A549 (cell line): ENCODE results near the gene CHD1L. TPM values are rescaled to one million over a fixed set of nuclear protein-coding genes. Genes with fewer than 3 reads are reported as not detected.

Source experiments
- ATAC-seq, 2 experiments: fragments of 200-7000 bp in 1 of 2; fragments of >200 bp in 1 of 2; cut with Nextera tagmentation in 1 of 2; cut with Tn5 transposase in 1 of 2; 3 replicates each; pipeline versions ENCODE4 v1.8.0 to v1.9.1; 2018 to 2020; ENCODE audit warnings: mild to moderate bottlenecking in 1 of 2, moderate library complexity in 1 of 2
- CTCF ChIA-PET: fragments of 300-600 bp; sonication (Branson Sonifier 250); formaldehyde crosslinking; extraction: SDS; loops from one replicate; lab custom pipeline; 2021; ENCODE audit warnings: antibody characterized with exemption, inconsistent platforms; lab: Yijun Ruan, JAX
- POLR2A ChIA-PET: fragments of 350-600 bp; formaldehyde crosslinking; extraction: SDS; loops from one replicate; lab custom pipeline; 2021; ENCODE audit warnings: antibody characterized with exemption, inconsistent platforms; lab: Yijun Ruan, JAX
- DNase-seq, 2 experiments: peaks; one replicate each; pipeline versions ENCODE4 v3.0.0 to v3.0.0-alpha.2; 2011 to 2016; ENCODE audit warnings: low read depth in 1 of 2, low spot score in 1 of 2
- FAIRE-seq: peaks from 2 replicates; lab custom pipeline; 2011; peaks lifted over from hg19 to GRCh38; lab: Jason Lieb, UNC
- H3K27ac ChIP-seq, 2 experiments: fragments of >200 bp; sonication (Bioruptor Twin); formaldehyde crosslinking; 3 replicates each; pipeline ENCODE4 v1.5.1; 2016 to 2017
- H3K4me1 ChIP-seq: fragments of >200 bp; sonication (Bioruptor Twin); formaldehyde crosslinking; 3 replicates; pipeline ENCODE4 v1.6.1; 2016
- H3K4me2 ChIP-seq: fragments of >200 bp; sonication (Bioruptor Twin); formaldehyde crosslinking; 3 replicates; pipeline ENCODE4 v1.6.1; 2016
- H3K4me3 ChIP-seq: fragments of >200 bp; sonication (Bioruptor Twin); formaldehyde crosslinking; 3 replicates; pipeline ENCODE4 v1.5.1; 2016
- H3K9me3 ChIP-seq: fragments of >200 bp; sonication (Bioruptor Twin); formaldehyde crosslinking; 3 replicates; pipeline ENCODE4 v1.6.1; 2016
- EHMT2 ChIP-seq: fragments of 200-600 bp; sonication (generic); IDR thresholded peaks from 2 replicates; pipeline ENCODE4 v1.6.1; 2016; ENCODE audit warnings: antibody characterized with exemption, low read depth, mild to moderate bottlenecking, moderate library complexity
- ESRRA ChIP-seq: fragments of 150-350 bp; IDR thresholded peaks from 2 replicates; pipeline ENCODE4 v1.6.1; 2014; ENCODE audit warnings: mild to moderate bottlenecking, low read length, borderline replicate concordance
- GATA3 ChIP-seq: IDR thresholded peaks from 2 replicates; pipeline ENCODE4 v1.6.1; 2012; ENCODE audit warnings: borderline replicate concordance
- HDAC2 ChIP-seq: fragments of 200-600 bp; sonication (generic); IDR thresholded peaks from 2 replicates; pipeline ENCODE4 v1.6.1; 2016
- HOXB5 ChIP-seq: fragments of 250-450 bp; sonication (Bioruptor Pico); IDR thresholded peaks from 2 replicates; pipeline ENCODE4 v1.5.0; 2020; ENCODE audit warnings: mild to moderate bottlenecking, moderate library complexity
- JUN ChIP-seq, 2 experiments: fragments of >200 bp; sonication (Bioruptor Twin); formaldehyde crosslinking; IDR thresholded peaks; 2 replicates in 1 of 2; 3 replicates in 1 of 2; pipeline ENCODE4 v1.6.1; 2016 to 2017
- MAX ChIP-seq: IDR thresholded peaks from 2 replicates; pipeline ENCODE4 v1.6.1; 2012
- MYC ChIP-seq: IDR thresholded peaks from 2 replicates; pipeline ENCODE4 v1.6.1; 2012; ENCODE audit warnings: mild to moderate bottlenecking, inconsistent platforms, low read length, improper control_type of control experiment, borderline replicate concordance
- NFE2L2 ChIP-seq: fragments of 150-350 bp; conservative IDR thresholded peaks from 2 replicates; pipeline ENCODE4 v1.6.1; 2014; ENCODE audit warnings: low read length
- NPAS2 ChIP-seq: fragments of 250-450 bp; sonication (Bioruptor Pico); IDR thresholded peaks from 2 replicates; pipeline ENCODE4 v1.8.0; 2022; ENCODE audit warnings: mild to moderate bottlenecking, moderate library complexity, borderline replicate concordance
- NR3C1 ChIP-seq: fragments of >200 bp; sonication (Bioruptor Twin); formaldehyde crosslinking; IDR thresholded peaks from 3 replicates; pipeline ENCODE4 v1.6.1; 2017
- PHF8 ChIP-seq: fragments of 200-600 bp; sonication (generic); IDR thresholded peaks from 2 replicates; pipeline ENCODE4 v1.6.1; 2016; ENCODE audit warnings: low read depth, mild to moderate bottlenecking, antibody characterized with exemption, moderate library complexity, borderline replicate concordance
- RFX5 ChIP-seq: fragments of 450-650 bp; IDR thresholded peaks from 2 replicates; pipeline ENCODE4 v1.7.1; 2014; ENCODE audit warnings: antibody characterized with exemption, mild to moderate bottlenecking, moderate library complexity
- RNF2 ChIP-seq: fragments of 200-600 bp; sonication (generic); IDR thresholded peaks from 2 replicates; pipeline ENCODE4 v1.6.1; 2016; ENCODE audit warnings: low read depth, mild to moderate bottlenecking, antibody characterized with exemption, moderate library complexity, borderline replicate concordance
- TFCP2L1 ChIP-seq: fragments of 250-450 bp; sonication (Bioruptor Pico); IDR thresholded peaks from 2 replicates; pipeline ENCODE4 v1.5.0; 2021; ENCODE audit warnings: mild to moderate bottlenecking
- ZNF302 ChIP-seq: fragments of 250-450 bp; sonication (Bioruptor Pico); IDR thresholded peaks from 2 replicates; pipeline ENCODE4 v1.9.0; 2021; ENCODE audit warnings: inconsistent platforms, mild to moderate bottlenecking, moderate library complexity
- WGBS: methylation state at CpG from one replicate; pipeline ENCODE4 v1.1.6; 2017; ENCODE audit errors: missing lambda C conversion rate; 5-methylcytosine and 5-hydroxymethylcytosine counted together
- polyA plus RNA-seq, 4 experiments: library from polyadenylated mRNA; depleted of rRNA in 3 of 4; stranded (reverse); fragments of >200 nt; fragmentation: RNase III in 1 of 4; extraction: RNeasy Plus Mini Kit Qiagen cat#74134 plus additional on column Dnase treatment in 1 of 4; gene quantifications; 2 replicates in 3 of 4; 3 replicates in 1 of 4; pipeline ENCODE4 v1.2.3, GENCODE V29; 2011 to 2017
- TF ChIP-seq, protein P1 (sequence below): fragments of 250-450 bp; sonication (Bioruptor Pico); IDR thresholded peaks from 2 replicates; pipeline ENCODE4 v1.5.0; 2021; ENCODE audit warnings: mild to moderate bottlenecking, moderate library complexity, borderline replicate concordance
- TF ChIP-seq, protein P2 (sequence below): fragments of 450-650 bp; IDR thresholded peaks from 2 replicates; pipeline ENCODE4 v1.6.1; 2014; ENCODE audit warnings: antibody characterized with exemption
- TF ChIP-seq, protein P3 (sequence below): fragments of 150-350 bp; IDR thresholded peaks from 2 replicates; pipeline ENCODE4 v1.6.1; 2014; ENCODE audit warnings: low read depth, mild to moderate bottlenecking, low read length
- TF ChIP-seq, protein P4 (sequence below): fragments of >200 bp; sonication (Bioruptor Twin); formaldehyde crosslinking; IDR thresholded peaks from 2 replicates; pipeline ENCODE4 v1.6.1; 2016

Gene CHD1L
- polyA plus RNA-seq, 2 of the 4 experiments (the other 2 are of a cell fraction) = 37.0 to 61.2 TPM

DNA sequence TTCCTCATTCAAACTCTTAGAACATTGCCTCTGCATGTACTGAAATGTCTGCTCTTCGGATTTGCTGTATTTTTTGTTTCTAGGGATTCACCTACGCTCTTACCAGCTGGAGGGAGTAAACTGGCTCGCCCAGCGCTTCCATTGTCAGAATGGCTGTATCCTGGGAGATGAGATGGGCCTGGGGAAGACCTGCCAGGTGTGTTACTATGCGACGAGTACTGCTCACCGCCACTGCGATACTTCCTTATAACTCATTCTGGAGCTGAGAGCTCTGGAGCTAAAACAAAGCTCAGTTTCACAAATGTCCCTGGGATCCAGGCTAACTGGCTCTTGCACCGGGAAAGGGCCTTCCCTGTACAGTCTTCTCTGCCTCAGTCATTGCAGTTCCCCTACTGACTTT is 10.1 kb downstream of the CHD1L start:
- Histone ChIP-seq H3K4me2 (no peak overlapping the region), H3K4me3 (no peak overlapping the region), H3K27ac (no peak overlapping the region), H3K4me1 (no peaks in the 10 kb centered on the region), H3K9me3 (no peaks in the 10 kb centered on the region)
- ATAC-seq (no peak), DNase-seq (no peak), FAIRE-seq (no peak)
- POLR2A ChIA-PET = interaction anchor here (1.0 to 1.2 kb wide), 2 partner anchors 11 to 168 kb away, joined by 3 to 5 read pairs; partner anchors contain the start of gene CHD1L
- TF ChIP-seq EHMT2 = no peak
- TF ChIP-seq HDAC2 = no peak
- no peak for TF ChIP-seq ZNF302
- no peak for TF ChIP-seq PHF8
- TF ChIP-seq MYC = no peak
- TF ChIP-seq, protein P1, sequence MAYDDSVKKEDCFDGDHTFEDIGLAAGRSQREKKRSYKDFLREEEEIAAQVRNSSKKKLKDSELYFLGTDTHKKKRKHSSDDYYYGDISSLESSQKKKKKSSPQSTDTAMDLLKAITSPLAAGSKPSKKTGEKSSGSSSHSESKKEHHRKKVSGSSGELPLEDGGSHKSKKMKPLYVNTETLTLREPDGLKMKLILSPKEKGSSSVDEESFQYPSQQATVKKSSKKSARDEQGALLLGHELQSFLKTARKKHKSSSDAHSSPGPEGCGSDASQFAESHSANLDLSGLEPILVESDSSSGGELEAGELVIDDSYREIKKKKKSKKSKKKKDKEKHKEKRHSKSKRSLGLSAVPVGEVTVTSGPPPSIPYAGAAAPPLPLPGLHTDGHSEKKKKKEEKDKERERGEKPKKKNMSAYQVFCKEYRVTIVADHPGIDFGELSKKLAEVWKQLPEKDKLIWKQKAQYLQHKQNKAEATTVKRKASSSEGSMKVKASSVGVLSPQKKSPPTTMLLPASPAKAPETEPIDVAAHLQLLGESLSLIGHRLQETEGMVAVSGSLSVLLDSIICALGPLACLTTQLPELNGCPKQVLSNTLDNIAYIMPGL = no peak
- no peak for TF ChIP-seq GATA3
- TF ChIP-seq RNF2 = no peak
- TF ChIP-seq HOXB5 (CRISPR knock-in tag) = no peak
- no peak for TF ChIP-seq MAX
- no peak for TF ChIP-seq NPAS2 (CRISPR knock-in tag)
- TF ChIP-seq, protein P2, sequence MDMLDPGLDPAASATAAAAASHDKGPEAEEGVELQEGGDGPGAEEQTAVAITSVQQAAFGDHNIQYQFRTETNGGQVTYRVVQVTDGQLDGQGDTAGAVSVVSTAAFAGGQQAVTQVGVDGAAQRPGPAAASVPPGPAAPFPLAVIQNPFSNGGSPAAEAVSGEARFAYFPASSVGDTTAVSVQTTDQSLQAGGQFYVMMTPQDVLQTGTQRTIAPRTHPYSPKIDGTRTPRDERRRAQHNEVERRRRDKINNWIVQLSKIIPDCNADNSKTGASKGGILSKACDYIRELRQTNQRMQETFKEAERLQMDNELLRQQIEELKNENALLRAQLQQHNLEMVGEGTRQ = no peak
- TF ChIP-seq, protein P3, sequence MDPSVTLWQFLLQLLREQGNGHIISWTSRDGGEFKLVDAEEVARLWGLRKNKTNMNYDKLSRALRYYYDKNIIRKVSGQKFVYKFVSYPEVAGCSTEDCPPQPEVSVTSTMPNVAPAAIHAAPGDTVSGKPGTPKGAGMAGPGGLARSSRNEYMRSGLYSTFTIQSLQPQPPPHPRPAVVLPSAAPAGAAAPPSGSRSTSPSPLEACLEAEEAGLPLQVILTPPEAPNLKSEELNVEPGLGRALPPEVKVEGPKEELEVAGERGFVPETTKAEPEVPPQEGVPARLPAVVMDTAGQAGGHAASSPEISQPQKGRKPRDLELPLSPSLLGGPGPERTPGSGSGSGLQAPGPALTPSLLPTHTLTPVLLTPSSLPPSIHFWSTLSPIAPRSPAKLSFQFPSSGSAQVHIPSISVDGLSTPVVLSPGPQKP = no peak
- CTCF ChIA-PET = interaction anchor here (1.1 to 4.7 kb wide), 2 partner anchors 10 to 80 kb away, joined by 3 to 46 read pairs; partner anchors contain the start of gene CHD1L
- WGBS = 97% methylated on average over 9 of the region's 9 CpGs

GRCh38 chr1:147260956-147261355 is 18.5 kb downstream of the CHD1L start:
- POLR2A ChIA-PET = no interaction called here
- H3K4me2 ChIP-seq = no peak overlapping the region
- 84% methylated on average over 4 of the region's 4 CpGs for WGBS
- no peak overlapping the region for H3K4me3 ChIP-seq
- CTCF ChIA-PET = interaction anchor here (1.9 kb wide), 1 partner anchor 19 kb away, joined by 6 read pairs; the partner anchor contains the start of gene CHD1L
- DNase-seq (no peak), FAIRE-seq (no peak), ATAC-seq (no peak)
- no peak overlapping the region for H3K27ac ChIP-seq
- no peaks in the 10 kb centered on the region for H3K4me1 ChIP-seq
- no peaks in the 10 kb centered on the region for H3K9me3 ChIP-seq
- TF ChIP-seq, protein P4, sequence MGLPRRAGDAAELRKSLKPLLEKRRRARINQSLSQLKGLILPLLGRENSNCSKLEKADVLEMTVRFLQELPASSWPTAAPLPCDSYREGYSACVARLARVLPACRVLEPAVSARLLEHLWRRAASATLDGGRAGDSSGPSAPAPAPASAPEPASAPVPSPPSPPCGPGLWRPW = no peak
- TF ChIP-seq NFE2L2 = no peak
- TF ChIP-seq JUN (IDR thresholded peaks at IDR 0.05) = no peak
- TF ChIP-seq TFCP2L1 (CRISPR knock-in tag) = no peak
- no peak for TF ChIP-seq RFX5
- TF ChIP-seq ESRRA = no peak
- no peak for TF ChIP-seq GATA3
- TF ChIP-seq NR3C1 = no peak
